Measurements from ENCODE around the gene ANHX. TPM values are rescaled to one million over a fixed set of nuclear protein-coding genes. Genes with fewer than 3 reads are reported as not detected.
"Not testable (repeated sequence)": the region's sequence is repeated elsewhere in the genome, so short reads cannot be mapped to it uniquely, and the experiment has no call there.

ANHX gene
- under 1 TPM in 1 of 4 donors, not detected in 3; 0.11 TPM for polyA plus RNA-seq (ENCODE audit: insufficient read length in 4 of 4)

GRCh38 chr12:133235401-133236112, at the start of gene ANHX:
Gene ANHX, minus strand, starts transcription at chr12:133235877. Its CDS starts 1,521 bp downstream, at chr12:133234356.
- no peak for DNase-seq (ENCODE audit: low read depth in 4 of 4, low spot score in 3 of 4)

- DNase-seq (ENCODE audit: low read depth in 4 of 4, low spot score in 3 of 4) = not testable (repeated sequence)
Measured at GRCh38 chr12:133264668-133265067, 29.0 kb upstream of the ANHX start.

- no peak for DNase-seq (ENCODE audit: low read depth in 4 of 4, low spot score in 3 of 4)
Measured at GRCh38 chr12:133264173-133264572, 28.5 kb upstream of the ANHX start.

GRCh38 chr12:133256321-133256720, 20.6 kb upstream of the ANHX start:
- no peak for DNase-seq (ENCODE audit: low read depth in 4 of 4, low spot score in 3 of 4)

GRCh38 chr12:133255833-133256232, 20.2 kb upstream of the ANHX start:
- DNase-seq (ENCODE audit: low read depth in 4 of 4, low spot score in 3 of 4) = not testable (repeated sequence)

GRCh38 chr12:133251732-133252131, 16.1 kb upstream of the ANHX start:
- DNase-seq (ENCODE audit: low read depth in 4 of 4, low spot score in 3 of 4) = no peak

- no peak for DNase-seq (ENCODE audit: low read depth in 4 of 4, low spot score in 3 of 4)
Measured at GRCh38 chr12:133236556-133236955, 879 bp upstream of the ANHX start.

GRCh38 chr12:133236144-133236543, 467 bp upstream of the ANHX start:
- no peak for DNase-seq (ENCODE audit: low read depth in 4 of 4, low spot score in 3 of 4)

GRCh38 chr12:133234971-133235370, 706 bp downstream of the ANHX start:
- DNase-seq (ENCODE audit: low read depth in 4 of 4, low spot score in 3 of 4) = no peak

- DNase-seq (ENCODE audit: low read depth in 4 of 4, low spot score in 3 of 4) = no peak
Measured at GRCh38 chr12:133233993-133234564, 1.6 kb downstream of the ANHX start.

- no peak for DNase-seq (ENCODE audit: low read depth in 4 of 4, low spot score in 3 of 4)
Measured at GRCh38 chr12:133233006-133233405, 2.7 kb downstream of the ANHX start.

GRCh38 chr12:133231001-133231400, 4.7 kb downstream of the ANHX start:
- no peak for DNase-seq (ENCODE audit: low read depth in 4 of 4, low spot score in 3 of 4)

- DNase-seq (ENCODE audit: low read depth in 4 of 4, low spot score in 3 of 4) = no peak
Measured at GRCh38 chr12:133227281-133227852, 8.3 kb downstream of the ANHX start.

GRCh38 chr12:133226690-133227089, 9.0 kb downstream of the ANHX start:
- DNase-seq (ENCODE audit: low read depth in 4 of 4, low spot score in 3 of 4) = no peak

- no peak for DNase-seq (ENCODE audit: low read depth in 4 of 4, low spot score in 3 of 4)
Measured at GRCh38 chr12:133225527-133225926, 10.2 kb downstream of the ANHX start.

GRCh38 chr12:133222211-133222610, 13.5 kb downstream of the ANHX start:
- DNase-seq (ENCODE audit: low read depth in 4 of 4, low spot score in 3 of 4) = no peak

- DNase-seq (ENCODE audit: low read depth in 4 of 4, low spot score in 3 of 4) = no peak
Measured at GRCh38 chr12:133221241-133221640, 14.4 kb downstream of the ANHX start.

- no peak for DNase-seq (ENCODE audit: low read depth in 4 of 4, low spot score in 3 of 4)
Measured at GRCh38 chr12:133220521-133220920, 15.2 kb downstream of the ANHX start.

GRCh38 chr12:133217219-133217618, 18.5 kb downstream of the ANHX start:
- no peak for DNase-seq (ENCODE audit: low read depth in 4 of 4, low spot score in 3 of 4)

GRCh38 chr12:133215724-133216123, 20.0 kb downstream of the ANHX start:
- DNase-seq (ENCODE audit: low read depth in 4 of 4, low spot score in 3 of 4) = no peak

GRCh38 chr12:133206390-133206789, 29.3 kb downstream of the ANHX start:
- no peak for DNase-seq (ENCODE audit: low read depth in 4 of 4, low spot score in 3 of 4)

GRCh38 chr12:133204264-133204603, 31.4 kb downstream of the ANHX start:
- no peak for DNase-seq (ENCODE audit: low read depth in 4 of 4, low spot score in 3 of 4)
